AG09319 (cell line): ENCODE measurements around the gene MICA.
"Not testable (repeated sequence)": the region's sequence is repeated elsewhere in the genome, so short reads cannot be mapped to it uniquely, and the experiment has no call there.

Experiments used
- DNase-seq: peaks from one replicate; pipeline ENCODE4 v3.0.0-alpha.2; 2010; ENCODE audit warnings: low read depth; ENCODE audit errors: extremely low read depth
- CTCF ChIP-seq: IDR thresholded peaks from 2 replicates; pipeline ENCODE4 v1.5.1; 2011; ENCODE audit warnings: low read depth, mild to moderate bottlenecking, inconsistent platforms, low read length, moderate library complexity

MICA gene

GRCh38 chr6:31395832-31396231 lies 7.6 kb upstream of the MICA start:
- no peak for DNase-seq
- no peak for TF ChIP-seq CTCF

DNA sequence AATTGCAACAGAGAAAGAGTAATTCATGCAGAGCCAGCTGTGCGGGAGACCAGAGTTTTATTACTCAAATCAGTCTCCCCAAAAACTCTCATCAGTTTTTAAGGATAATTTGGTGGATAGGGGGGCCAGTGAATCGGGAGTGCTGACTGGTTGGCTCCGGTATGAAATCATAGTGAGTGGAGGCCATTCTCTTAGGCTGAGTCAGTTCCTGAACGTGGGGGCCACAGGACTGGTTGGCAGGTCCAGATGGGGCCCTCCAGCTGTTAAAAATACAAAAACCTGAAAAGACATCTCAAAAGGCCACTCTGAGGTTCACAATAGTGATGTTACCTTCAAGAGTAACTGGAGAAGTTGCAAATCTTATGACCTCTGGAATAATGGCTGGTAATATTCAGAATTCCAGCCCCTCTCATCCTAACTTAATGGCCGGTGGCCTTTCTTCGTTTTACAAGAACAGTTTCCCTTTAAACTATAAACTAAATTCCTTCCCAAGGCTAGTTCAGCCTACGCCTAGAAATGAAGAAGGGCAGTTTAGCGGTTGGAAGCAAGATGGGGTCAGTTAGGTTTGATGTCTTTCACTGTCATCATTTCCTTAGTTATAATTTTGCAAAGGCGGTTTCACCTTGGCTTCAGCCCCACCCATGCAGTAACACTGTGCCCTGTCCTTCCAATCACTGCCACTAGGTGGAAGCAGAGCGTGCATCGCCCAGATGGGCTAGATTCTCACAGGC lies 6.8 kb upstream of the MICA start:
- peak; percentile 82 for TF ChIP-seq CTCF
- DNase-seq = peak; percentile 28

DNA sequence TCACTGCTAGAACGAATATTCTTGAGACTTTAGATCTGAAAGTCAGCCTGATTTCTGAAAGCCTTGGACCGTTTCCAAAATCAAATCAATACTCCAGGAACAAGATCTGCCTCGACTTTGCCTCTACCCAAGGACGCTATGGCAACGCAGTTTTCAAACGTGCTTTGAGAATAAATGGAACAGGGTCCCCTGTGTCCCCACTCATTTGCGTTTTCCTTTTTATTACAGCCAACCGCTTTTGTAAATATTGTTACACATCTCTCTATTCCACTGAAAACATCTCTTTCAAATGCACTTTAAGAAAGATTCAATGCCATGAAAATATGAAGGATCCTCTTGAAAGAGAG lies 6.3 kb upstream of the MICA start:
- DNase-seq = not testable (repeated sequence)

- no peak for TF ChIP-seq CTCF
- no peak for DNase-seq
Measured at GRCh38 chr6:31397901-31398525, 5.4 kb upstream of the MICA start.

DNA sequence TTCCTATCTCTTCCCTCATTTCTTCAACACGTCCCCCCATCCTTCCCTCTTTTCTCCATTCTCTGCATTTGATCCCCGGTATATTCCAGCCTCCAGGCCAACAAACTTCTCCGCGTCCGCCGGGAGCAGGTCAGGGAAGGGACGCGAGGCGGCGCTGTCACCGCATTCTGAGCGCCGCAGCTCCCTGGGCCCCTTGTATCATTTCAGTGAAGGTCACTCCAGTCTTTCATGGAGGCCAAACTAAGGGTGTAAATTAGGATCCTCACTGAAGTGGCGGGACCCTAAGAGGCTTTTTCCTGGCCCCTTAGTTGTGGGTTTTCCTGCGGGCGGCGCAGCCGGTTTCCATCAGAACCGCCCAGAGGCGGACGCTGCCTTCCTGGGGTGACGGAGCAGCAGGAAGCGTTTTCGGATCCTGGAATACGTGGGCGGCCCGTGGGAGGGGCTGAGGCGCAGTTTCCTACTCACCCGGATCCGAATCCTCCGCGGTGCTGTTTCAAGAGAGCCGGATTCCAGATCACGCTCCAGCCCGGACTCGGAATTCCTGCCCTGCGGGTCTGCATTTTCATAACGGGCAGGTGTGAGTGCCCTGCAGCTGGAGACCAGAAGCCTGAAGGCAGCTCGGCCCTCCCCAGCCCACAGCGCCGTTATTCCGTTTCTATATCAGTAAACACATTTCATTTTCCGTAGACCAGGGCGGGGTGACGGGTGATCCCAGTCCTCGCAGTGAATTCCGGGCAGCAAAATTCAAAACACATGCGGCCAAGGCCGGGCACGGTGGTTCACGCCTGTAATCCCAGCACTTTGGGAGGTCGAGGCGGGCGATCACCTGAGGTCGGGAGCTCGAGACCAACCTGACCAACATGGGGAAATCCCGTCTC lies 3.6 kb upstream of the MICA start:
- peak; percentile 73 for DNase-seq

DNA sequence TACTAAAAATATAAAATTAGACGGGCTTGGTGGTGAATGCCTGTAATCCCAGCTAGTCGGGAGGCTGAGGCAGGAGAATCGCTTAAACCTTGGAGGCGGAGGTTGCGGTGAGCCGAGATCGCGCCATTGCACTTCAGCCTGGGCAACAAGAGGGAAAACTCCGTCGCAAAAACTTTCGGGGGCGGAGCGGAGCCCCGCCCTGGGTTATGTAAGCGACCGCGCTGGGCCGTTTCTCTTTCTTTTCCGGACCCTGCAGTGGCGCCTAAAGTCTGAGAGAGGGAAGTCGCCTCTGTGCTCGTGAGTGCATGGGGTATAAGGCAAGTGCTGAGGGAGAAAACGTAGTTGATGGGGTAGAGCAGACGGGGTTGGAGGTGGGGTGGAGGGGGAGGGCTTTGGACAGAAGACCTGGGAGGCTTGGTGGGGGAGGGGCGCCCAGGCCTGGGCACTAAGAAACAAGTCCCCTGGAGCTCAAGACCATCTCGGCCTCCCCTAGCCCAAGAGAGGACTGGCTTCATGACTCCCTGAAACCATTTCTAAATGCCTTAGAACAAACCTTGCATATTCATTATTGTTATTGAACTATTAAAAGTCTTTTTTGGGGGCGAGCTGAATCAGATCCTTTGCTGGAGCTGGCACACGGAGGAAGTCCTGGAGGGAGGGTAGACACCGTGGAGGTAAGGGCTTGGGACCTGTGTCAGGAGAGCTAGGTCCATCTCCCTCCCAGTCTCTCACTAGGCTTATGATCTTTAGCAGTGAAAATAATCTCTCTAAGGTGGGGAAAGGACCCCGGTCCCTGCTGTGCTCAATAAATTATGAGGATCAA lies 2.7 kb upstream of the MICA start:
- peak; percentile 7 for DNase-seq
- TF ChIP-seq CTCF = no peak

More for the DNA sequence above, 3.6 kb upstream of the MICA start:
- TF ChIP-seq CTCF = peak; percentile 97

- DNase-seq = peak; percentile 45
Measured at GRCh38 chr6:31401403-31401802, 2.0 kb upstream of the MICA start.

More at GRCh38 chr6:31401403-31401802, 2.0 kb upstream of the MICA start:
- no peak for TF ChIP-seq CTCF
